H1 (cell line): ENCODE data around the gene PCP4L1. TPM values are rescaled to one million over a fixed set of nuclear protein-coding genes. Genes with fewer than 3 reads are reported as not detected.

Source experiments
- ASH2L ChIP-seq: fragments of 200-600, 300-600 bp; sonication (generic); IDR thresholded peaks from one replicate; pipeline ENCODE4 v1.7.1; 2017; ENCODE audit warnings: low read length
- ATF2 ChIP-seq: IDR thresholded peaks from 2 replicates; pipeline ENCODE4 v1.6.1; 2012; ENCODE audit warnings: low read length, inconsistent platforms
- ATF3 ChIP-seq: IDR thresholded peaks from 2 replicates; pipeline ENCODE4 v1.6.1; 2011; ENCODE audit warnings: low read depth, mild to moderate bottlenecking, low read length; ENCODE audit not compliant: insufficient read depth
- BCL11A ChIP-seq, 2 experiments: IDR thresholded peaks; one replicate each; pipeline ENCODE4 v1.6.1; 2011; ENCODE audit warnings: low read depth in 2 of 2, low read length in 2 of 2, mild to moderate bottlenecking in 2 of 2
- BRCA1 ChIP-seq: IDR thresholded peaks from 2 replicates; pipeline ENCODE4 v1.6.1; 2012; ENCODE audit warnings: low read depth, low read length, improper control_type of control experiment
- CBX8 ChIP-seq: fragments of 300-800, 300-1000 bp; sonication (generic); IDR thresholded peaks from 2 replicates; pipeline ENCODE4 v1.7.1; 2016; ENCODE audit warnings: low read depth, low read length, borderline replicate concordance
- CHD1 ChIP-seq: IDR thresholded peaks from 2 replicates; pipeline ENCODE4 v1.6.1; 2012; ENCODE audit warnings: low read depth, low read length, improper control_type of control experiment
- CTCF ChIP-seq, 3 experiments: IDR thresholded peaks; 1 replicate in 2 of 3; 2 replicates in 1 of 3; pipeline versions ENCODE4 v1.5.1 to v1.6.1; 2011; ENCODE audit warnings: low read length in 3 of 3, mild to moderate bottlenecking in 3 of 3, inconsistent platforms in 2 of 3, low read depth in 1 of 3, moderate library complexity in 1 of 3; ENCODE audit not compliant: insufficient read depth in 1 of 3; ENCODE audit errors: control extremely low read depth in 1 of 3
- JUN ChIP-seq: IDR thresholded peaks from 2 replicates; pipeline ENCODE4 v1.6.1; 2011; ENCODE audit warnings: low read depth, mild to moderate bottlenecking, improper control_type of control experiment, low read length
- KDM1A ChIP-seq: fragments of 200-600, 300-600 bp; sonication (generic); IDR thresholded peaks from 2 replicates; pipeline ENCODE4 v1.7.1; 2016; ENCODE audit warnings: mild to moderate bottlenecking, low read length, borderline replicate concordance
- KDM5A ChIP-seq: fragments of 200-600 bp; IDR thresholded peaks from 2 replicates; pipeline ENCODE4 v1.7.1; 2012; ENCODE audit warnings: mild to moderate bottlenecking, low read length, inconsistent platforms, mixed read lengths
- MAX ChIP-seq: IDR thresholded peaks from 2 replicates; pipeline ENCODE4 v1.6.1; 2012; ENCODE audit warnings: inconsistent platforms
- SIX5 ChIP-seq: IDR thresholded peaks from 2 replicates; pipeline ENCODE4 v1.6.1; 2011; ENCODE audit warnings: mild to moderate bottlenecking, low read depth, low read length
- SP2 ChIP-seq: IDR thresholded peaks from 2 replicates; pipeline ENCODE4 v1.6.1; 2012; ENCODE audit warnings: mild to moderate bottlenecking, low read length, inconsistent platforms
- SUZ12 ChIP-seq: fragments of 200-600 bp; sonication (generic); IDR thresholded peaks from 2 replicates; pipeline ENCODE4 v1.6.1; 2012; ENCODE audit warnings: mild to moderate bottlenecking, inconsistent platforms, low read length, moderate library complexity, mixed read lengths
- YY1 ChIP-seq: IDR thresholded peaks from 2 replicates; pipeline ENCODE4 v1.6.1; 2011; ENCODE audit warnings: low read depth, mild to moderate bottlenecking, low read length
- polyA plus RNA-seq, 7 experiments: library from polyadenylated mRNA; depleted of rRNA in 3 of 7; stranded (reverse) in 5 of 7; unstranded in 2 of 7; fragments of >200 nt in 5 of 7; fragments of 200-250 nt in 2 of 7; gene quantifications; 1 replicate in 5 of 7; 2 replicates in 1 of 7; 4 replicates in 1 of 7; pipeline versions ENCODE4 v1.2.1 to v1.2.3, GENCODE V29; 2011 to 2013; ENCODE audit warnings: missing spikeins in 2 of 7, mixed read lengths in 2 of 7
- total RNA-seq: library from RNA; stranded (reverse); fragmentation: NEBNext Ultra II Directional; extraction: Animal tissue kit (Norgen Biotek cat#: 25700); gene quantifications from 2 replicates; pipeline ENCODE4 v1.2.1, GENCODE V29; 2021

Gene PCP4L1
- total and polyA plus RNA-seq, 2 of the 8 experiments (the other 6 are each of a cell fraction or from before 2014, with no cell fraction given) = 0.41 to 1.0 TPM

GRCh38 chr1:161305867-161306519 lies 47.4 kb downstream of the PCP4L1 start (continued):
- no peak for TF ChIP-seq ATF2
- TF ChIP-seq CBX8 = no peak
- no peak for TF ChIP-seq BCL11A (IDR thresholded peaks at IDR 0.05; ENCODE audit: low read depth in 2 of 2, low read length in 2 of 2)
- TF ChIP-seq SUZ12 = no peak
- TF ChIP-seq KDM1A = peak; percentile 95
- no peak for TF ChIP-seq KDM5A
- no peak for TF ChIP-seq SP2
- no peak for TF ChIP-seq BRCA1
- no peak for TF ChIP-seq MAX
- TF ChIP-seq JUN = no peak
- peak; percentile 4; the same call in 1 of the 2 replicates for TF ChIP-seq YY1
- no peak for TF ChIP-seq CHD1
- peak; percentile 84 to 90 (median 89) for TF ChIP-seq CTCF (IDR thresholded peaks at IDR 0.05; ENCODE audit: control extremely low read depth in 1 of 3, insufficient read depth in 1 of 3, low read depth in 1 of 3, low read length in 3 of 3)
- peak; percentile 93 for TF ChIP-seq ASH2L
- TF ChIP-seq SIX5 = no peak
- TF ChIP-seq ATF3 = no peak
